Measurements from ENCODE around the gene COPA. TPM values are rescaled to one million over a fixed set of nuclear protein-coding genes. Genes with fewer than 3 reads are reported as not detected.

COPA gene
- total RNA-seq, 1 donor from 2014 or later: 281 TPM

- peaks cover 96% of the 10 kb centered on the region for H3K79me2 ChIP-seq (ENCODE audit: insufficient read depth, low read length)
- H2AFZ ChIP-seq (ENCODE audit: low read depth, low read length): no peak overlapping the region
- Mint-ChIP-seq H3K4me3 (ENCODE audit: unreplicated experiment) (peak overlapping the region; percentile 100), H3K27ac (ENCODE audit: unreplicated experiment) (no peak overlapping the region), H3K27me3 (ENCODE audit: low read depth, unreplicated experiment) (no peaks in the 10 kb centered on the region), H3K36me3 (ENCODE audit: low read depth, unreplicated experiment) (peaks cover 6% of the 10 kb centered on the region), H3K4me1 (ENCODE audit: low read depth, unreplicated experiment) (peaks cover 30% of the 10 kb centered on the region), H3K9me3 (ENCODE audit: unreplicated experiment) (no peaks in the 10 kb centered on the region)
- peak overlapping the region; percentile 94 for H3K4me2 ChIP-seq (ENCODE audit: low read length)
- H3K27me3 ChIP-seq (ENCODE audit: insufficient read depth, low read length): no peaks in the 10 kb centered on the region
- DNase-seq (ENCODE audit: low read depth) (no peak), FAIRE-seq (no peak)
- no peak overlapping the region for H3K27ac ChIP-seq (ENCODE audit: low read depth, low read length)
- H3K4me3 ChIP-seq (ENCODE audit: insufficient read depth, low read depth, low read length): no peak overlapping the region
- peaks cover 68% of the 10 kb centered on the region for H4K20me1 ChIP-seq (ENCODE audit: insufficient read depth, low read length)
- peaks cover 17% of the 10 kb centered on the region for H3K4me1 ChIP-seq (ENCODE audit: insufficient read depth, low read length)
- peak overlapping the region; percentile 100 for H3K9ac ChIP-seq (ENCODE audit: low read length)
- TF ChIP-seq EZH2 (IDR thresholded peaks at IDR 0.05; ENCODE audit: insufficient read depth, low read length) (no peak), CTCF (IDR thresholded peaks at IDR 0.05; ENCODE audit: insufficient read depth, low read depth, low read length) (no peak)
- H3K9me3 ChIP-seq (ENCODE audit: insufficient read depth, low read depth, low read length): no peaks in the 10 kb centered on the region
- peaks cover 30% of the 10 kb centered on the region for H3K36me3 ChIP-seq (ENCODE audit: insufficient read depth, low read length)
Measured at GRCh38 chr1:160340146-160340545, 2.9 kb downstream of the COPA start.

- H3K4me2 ChIP-seq (ENCODE audit: low read length): peak overlapping the region; percentile 12
- peaks cover 12% of the 10 kb centered on the region for H3K4me1 ChIP-seq (ENCODE audit: insufficient read depth, low read length)
- peaks cover 25% of the 10 kb centered on the region for H3K4me1 Mint-ChIP-seq (ENCODE audit: low read depth, unreplicated experiment)
- H3K9ac ChIP-seq (ENCODE audit: low read length): no peak overlapping the region
- H3K36me3 ChIP-seq (ENCODE audit: insufficient read depth, low read length): peaks cover 44% of the 10 kb centered on the region
- peaks cover 82% of the 10 kb centered on the region for H4K20me1 ChIP-seq (ENCODE audit: insufficient read depth, low read length)
- no peak overlapping the region for H3K27ac Mint-ChIP-seq (ENCODE audit: unreplicated experiment)
- H3K36me3 Mint-ChIP-seq (ENCODE audit: low read depth, unreplicated experiment): peaks cover 9% of the 10 kb centered on the region
- H3K27me3 Mint-ChIP-seq (ENCODE audit: low read depth, unreplicated experiment): no peaks in the 10 kb centered on the region
- no peaks in the 10 kb centered on the region for H3K9me3 Mint-ChIP-seq (ENCODE audit: unreplicated experiment)
- no peaks in the 10 kb centered on the region for H3K9me3 ChIP-seq (ENCODE audit: insufficient read depth, low read depth, low read length)
- DNase-seq (ENCODE audit: low read depth) (no peak), FAIRE-seq (no peak)
- H3K79me2 ChIP-seq (ENCODE audit: insufficient read depth, low read length): peaks cover 98% of the 10 kb centered on the region
- no peak overlapping the region for H3K27ac ChIP-seq (ENCODE audit: low read depth, low read length)
- no peak overlapping the region for H3K4me3 ChIP-seq (ENCODE audit: insufficient read depth, low read depth, low read length)
- no peaks in the 10 kb centered on the region for H3K27me3 ChIP-seq (ENCODE audit: insufficient read depth, low read length)
- no peak for TF ChIP-seq EZH2 (IDR thresholded peaks at IDR 0.05; ENCODE audit: insufficient read depth, low read length)
- TF ChIP-seq CTCF (IDR thresholded peaks at IDR 0.05; ENCODE audit: insufficient read depth, low read depth, low read length): no peak
- H3K4me3 Mint-ChIP-seq (ENCODE audit: unreplicated experiment): peak overlapping the region; percentile 51
- no peak overlapping the region for H2AFZ ChIP-seq (ENCODE audit: low read depth, low read length)
Measured at GRCh38 chr1:160338580-160338979, 4.5 kb downstream of the COPA start.

GRCh38 chr1:160332516-160332915 is 10.5 kb downstream of the COPA start:
- no peak overlapping the region for H3K4me3 ChIP-seq (ENCODE audit: insufficient read depth, low read depth, low read length)
- H3K36me3 ChIP-seq (ENCODE audit: insufficient read depth, low read length): peaks cover 69% of the 10 kb centered on the region
- no peak overlapping the region for H2AFZ ChIP-seq (ENCODE audit: low read depth, low read length)
- no peaks in the 10 kb centered on the region for H3K9me3 ChIP-seq (ENCODE audit: insufficient read depth, low read depth, low read length)
- Mint-ChIP-seq H3K27ac (ENCODE audit: unreplicated experiment) (no peak overlapping the region), H3K4me1 (ENCODE audit: low read depth, unreplicated experiment) (peaks cover 2% of the 10 kb centered on the region), H3K4me3 (ENCODE audit: unreplicated experiment) (no peak overlapping the region), H3K9me3 (ENCODE audit: unreplicated experiment) (no peaks in the 10 kb centered on the region), H3K27me3 (ENCODE audit: low read depth, unreplicated experiment) (no peaks in the 10 kb centered on the region), H3K36me3 (ENCODE audit: low read depth, unreplicated experiment) (peaks cover 17% of the 10 kb centered on the region)
- no peak overlapping the region for H3K9ac ChIP-seq (ENCODE audit: low read length)
- H3K79me2 ChIP-seq (ENCODE audit: insufficient read depth, low read length): peaks cover 86% of the 10 kb centered on the region
- FAIRE-seq (no peak), DNase-seq (ENCODE audit: low read depth) (no peak)
- H3K4me2 ChIP-seq (ENCODE audit: low read length): no peak overlapping the region
- H4K20me1 ChIP-seq (ENCODE audit: insufficient read depth, low read length): peaks cover 89% of the 10 kb centered on the region
- no peak overlapping the region for H3K27ac ChIP-seq (ENCODE audit: low read depth, low read length)
- no peaks in the 10 kb centered on the region for H3K4me1 ChIP-seq (ENCODE audit: insufficient read depth, low read length)
- TF ChIP-seq EZH2 (IDR thresholded peaks at IDR 0.05; ENCODE audit: insufficient read depth, low read length) (no peak), CTCF (IDR thresholded peaks at IDR 0.05; ENCODE audit: insufficient read depth, low read depth, low read length) (no peak)
- H3K27me3 ChIP-seq (ENCODE audit: insufficient read depth, low read length): no peaks in the 10 kb centered on the region
